ENCODE data around the gene BTBD9. TPM values are rescaled to one million over a fixed set of nuclear protein-coding genes. Genes with fewer than 3 reads are reported as not detected.

BTBD9 gene
- total RNA-seq, 4 donors from 2014 or later, result 9.2 to 16.3 (median 11.6) TPM

DNA sequence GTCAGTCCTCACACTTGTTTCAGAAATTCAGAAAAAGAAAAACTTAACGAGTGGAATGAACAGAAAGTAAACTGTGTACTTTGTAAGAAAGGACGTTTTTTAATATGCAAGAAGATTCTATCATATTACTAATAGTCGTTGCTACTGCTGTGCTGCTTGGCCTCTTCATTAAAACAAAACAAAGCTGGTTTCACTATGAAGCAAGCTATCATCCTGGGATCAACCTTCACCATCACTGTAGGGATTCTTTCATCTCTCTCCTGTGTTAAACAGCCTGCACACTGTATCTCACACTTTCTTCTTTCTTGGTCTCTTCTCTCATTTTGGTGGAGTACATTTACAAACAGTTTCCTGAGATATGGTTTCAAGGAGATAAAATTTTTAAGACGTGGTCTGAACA, 284.2 kb downstream of the BTBD9 start:
- TF ChIP-seq POLR2A (IDR thresholded peaks at IDR 0.05), result no peak
- TF ChIP-seq, protein P1, sequence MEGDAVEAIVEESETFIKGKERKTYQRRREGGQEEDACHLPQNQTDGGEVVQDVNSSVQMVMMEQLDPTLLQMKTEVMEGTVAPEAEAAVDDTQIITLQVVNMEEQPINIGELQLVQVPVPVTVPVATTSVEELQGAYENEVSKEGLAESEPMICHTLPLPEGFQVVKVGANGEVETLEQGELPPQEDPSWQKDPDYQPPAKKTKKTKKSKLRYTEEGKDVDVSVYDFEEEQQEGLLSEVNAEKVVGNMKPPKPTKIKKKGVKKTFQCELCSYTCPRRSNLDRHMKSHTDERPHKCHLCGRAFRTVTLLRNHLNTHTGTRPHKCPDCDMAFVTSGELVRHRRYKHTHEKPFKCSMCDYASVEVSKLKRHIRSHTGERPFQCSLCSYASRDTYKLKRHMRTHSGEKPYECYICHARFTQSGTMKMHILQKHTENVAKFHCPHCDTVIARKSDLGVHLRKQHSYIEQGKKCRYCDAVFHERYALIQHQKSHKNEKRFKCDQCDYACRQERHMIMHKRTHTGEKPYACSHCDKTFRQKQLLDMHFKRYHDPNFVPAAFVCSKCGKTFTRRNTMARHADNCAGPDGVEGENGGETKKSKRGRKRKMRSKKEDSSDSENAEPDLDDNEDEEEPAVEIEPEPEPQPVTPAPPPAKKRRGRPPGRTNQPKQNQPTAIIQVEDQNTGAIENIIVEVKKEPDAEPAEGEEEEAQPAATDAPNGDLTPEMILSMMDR (IDR thresholded peaks at IDR 0.05), result no peak
- no peaks in the 10 kb centered on the region for H3K36me3 ChIP-seq
- intact Hi-C loops (cut with DNase I), result no loop called here
- H3K27me3 ChIP-seq, result no peaks in the 10 kb centered on the region
- WGBS, 2 donors, result 59 to 63% methylated on average over 4 of the region's 4 CpGs
- H3K9me3 ChIP-seq, result no peaks in the 10 kb centered on the region
- H3K4me1 ChIP-seq, result peaks cover 0 to 11% (median 3%) of the 10 kb centered on the region in 3 donors
- H3K27ac ChIP-seq, result no peak overlapping the region
- DNase-seq, result no peak
- no peak overlapping the region for H3K4me3 ChIP-seq

DNA sequence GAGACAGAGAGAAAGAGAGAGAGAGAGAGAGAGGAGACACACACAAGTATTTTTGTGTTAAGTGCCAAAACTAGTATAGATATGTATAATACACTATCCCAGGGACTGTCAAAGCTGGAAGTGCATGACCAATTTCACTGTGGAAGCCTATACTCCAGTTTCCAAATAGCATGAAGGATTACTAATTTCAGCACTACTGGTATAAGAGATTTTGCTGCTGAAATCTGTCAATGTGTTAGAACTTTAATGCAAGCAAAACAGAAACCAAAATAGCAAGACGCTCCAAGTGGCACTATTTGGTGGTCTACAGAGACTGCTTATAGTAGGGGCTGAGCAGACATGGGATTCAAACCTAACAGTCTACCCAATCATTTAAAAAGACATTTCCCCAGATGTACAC, 284.8 kb downstream of the BTBD9 start:
- H3K27ac ChIP-seq, result no peak overlapping the region
- peaks cover 0 to 17% (median 3%) of the 10 kb centered on the region in 3 donors for H3K4me1 ChIP-seq
- no peak overlapping the region for H3K4me3 ChIP-seq
- no peaks in the 10 kb centered on the region for H3K27me3 ChIP-seq
- intact Hi-C loops (cut with DNase I), result no loop called here
- DNase-seq, result no peak
- no peak for TF ChIP-seq POLR2A (IDR thresholded peaks at IDR 0.05)
- TF ChIP-seq, protein P1 (IDR thresholded peaks at IDR 0.05), result no peak
- H3K9me3 ChIP-seq, result no peaks in the 10 kb centered on the region
- WGBS, 2 donors, result 61 to 88% methylated on average over 1 of the region's 1 CpG
- H3K36me3 ChIP-seq, result no peaks in the 10 kb centered on the region

DNA sequence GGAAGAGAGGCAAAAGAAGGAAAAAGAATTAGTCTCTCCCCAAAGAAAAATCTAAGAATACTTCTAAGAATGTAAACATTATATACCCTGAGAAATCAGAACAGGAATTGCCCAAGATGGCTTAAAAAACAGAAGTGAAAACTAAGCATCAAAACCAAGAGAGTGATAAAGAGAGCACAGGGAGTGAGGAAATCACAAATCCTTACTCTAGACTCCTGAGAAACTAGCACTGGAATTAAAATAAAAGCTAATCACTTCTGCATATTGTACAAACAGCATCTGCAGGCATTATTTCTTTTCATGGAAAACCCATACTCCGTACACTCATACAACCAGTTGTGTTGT, 285.7 kb downstream of the BTBD9 start:
- Histone ChIP-seq H3K9me3 (no peaks in the 10 kb centered on the region), H3K4me1 (peaks cover 0 to 19% (median 3%) of the 10 kb centered on the region in 3 donors), H3K27me3 (no peaks in the 10 kb centered on the region), H3K36me3 (no peaks in the 10 kb centered on the region), H3K4me3 (no peak overlapping the region), H3K27ac (no peak overlapping the region)
- intact Hi-C loops (cut with DNase I), result no loop called here
- DNase-seq, result no peak
- TF ChIP-seq POLR2A (IDR thresholded peaks at IDR 0.05), result no peak
- TF ChIP-seq, protein P1 (IDR thresholded peaks at IDR 0.05), result no peak
- WGBS, 2 donors, result 86 to 100% methylated on average over 1 of the region's 1 CpG

DNA sequence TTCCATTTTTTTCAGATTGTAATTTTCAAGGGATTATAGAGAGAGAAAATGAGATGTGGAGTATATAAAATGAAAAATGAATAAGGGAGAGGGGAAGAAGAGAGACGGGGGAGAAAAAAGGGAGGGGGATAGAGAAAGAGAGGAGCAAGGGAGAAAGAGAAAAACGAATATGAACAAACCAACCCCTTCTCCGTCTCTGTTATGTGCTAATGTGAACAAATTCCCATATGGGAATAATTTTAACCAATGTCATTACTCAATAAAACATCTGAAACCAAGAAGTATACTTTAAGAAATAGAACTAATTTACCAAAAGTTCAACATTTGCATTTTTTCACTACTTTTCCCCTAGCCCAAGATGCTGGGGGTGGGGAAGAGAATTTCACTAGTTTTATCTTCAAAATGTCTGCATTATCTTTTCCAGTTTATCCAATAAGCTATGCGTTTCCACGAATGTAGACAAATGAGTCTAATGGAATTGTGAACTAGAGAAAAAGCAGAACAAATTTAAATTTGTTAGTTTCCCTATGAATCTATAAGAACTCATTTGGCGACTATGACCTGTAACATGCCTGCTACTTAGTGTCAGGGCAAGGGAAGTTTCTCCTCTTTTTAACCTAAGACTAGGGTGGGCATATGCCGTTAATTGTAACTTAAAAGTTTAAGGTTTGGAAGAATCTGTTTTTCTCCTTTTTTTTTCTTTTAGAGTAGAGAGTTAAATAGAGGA, 286.3 kb downstream of the BTBD9 start:
- no peak overlapping the region for H3K4me3 ChIP-seq
- no peaks in the 10 kb centered on the region for H3K27me3 ChIP-seq
- intact Hi-C loops (cut with DNase I), result no loop called here
- peaks cover 0 to 19% (median 3%) of the 10 kb centered on the region in 3 donors for H3K4me1 ChIP-seq
- 82 to 92% methylated on average over 7 of the region's 7 CpGs for WGBS, 2 donors
- TF ChIP-seq POLR2A (IDR thresholded peaks at IDR 0.05), result no peak
- TF ChIP-seq, protein P1 (IDR thresholded peaks at IDR 0.05), result no peak
- no peak for DNase-seq
- H3K27ac ChIP-seq, result no peak overlapping the region
- H3K9me3 ChIP-seq, result no peaks in the 10 kb centered on the region
- no peaks in the 10 kb centered on the region for H3K36me3 ChIP-seq

DNA sequence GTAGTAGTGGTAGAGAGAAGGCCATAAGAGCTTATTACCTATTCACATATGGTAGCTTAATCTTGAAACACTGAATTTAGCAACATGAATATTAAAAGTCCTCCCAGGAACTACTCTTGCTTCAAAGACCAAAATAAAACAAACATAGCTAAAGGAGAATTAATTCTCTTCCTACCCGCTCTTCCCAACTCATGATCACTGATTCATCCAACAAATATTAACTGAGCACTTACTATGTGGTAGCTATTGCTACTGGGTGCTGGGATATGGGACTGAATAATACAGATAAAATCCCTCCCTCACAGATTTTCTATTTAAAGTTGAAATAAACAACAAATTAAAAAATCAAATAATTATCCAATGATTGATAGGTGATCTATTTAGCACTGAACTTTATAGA, 287.1 kb downstream of the BTBD9 start:
- Histone ChIP-seq H3K4me3 (no peak overlapping the region), H3K27me3 (no peaks in the 10 kb centered on the region), H3K4me1 (peaks cover 0 to 14% (median 3%) of the 10 kb centered on the region in 3 donors), H3K9me3 (no peaks in the 10 kb centered on the region), H3K36me3 (no peaks in the 10 kb centered on the region), H3K27ac (no peak overlapping the region)
- TF ChIP-seq, protein P1 (IDR thresholded peaks at IDR 0.05), result no peak
- TF ChIP-seq POLR2A (IDR thresholded peaks at IDR 0.05), result no peak
- DNase-seq, result no peak
- intact Hi-C loops (cut with DNase I), result no loop called here
- WGBS, 2 donors, result 81 to 95% methylated on average over 1 of the region's 1 CpG
